ENCODE measurements around the gene ILDR2. TPM values are rescaled to one million over a fixed set of nuclear protein-coding genes. Genes with fewer than 3 reads are reported as not detected.

ILDR2 gene
- total RNA-seq, 4 donors from 2014 or later, result 0.04 to 0.57 (median 0.21) TPM; not detected in 1

GRCh38 chr1:166972193-166972592, 3.1 kb downstream of the ILDR2 start:
- H3K27me3 ChIP-seq, result peaks cover 0 to 83% (median 3%) of the 10 kb centered on the region in 4 donors
- no peak for TF ChIP-seq CTCF (IDR thresholded peaks at IDR 0.05)
- TF ChIP-seq POLR2A (IDR thresholded peaks at IDR 0.05), result no peak
- no peak overlapping the region for H3K4me3 ChIP-seq
- H3K36me3 ChIP-seq, result no peaks in the 10 kb centered on the region
- H3K27ac ChIP-seq, result no peak overlapping the region
- no peak for DNase-seq
- peaks cover 8 to 19% (median 8%) of the 10 kb centered on the region in 3 donors for H3K4me1 ChIP-seq
- intact Hi-C loops (cut with DNase I), result no loop called here
- whole genome bisulfite sequencing, 2 donors, result 24 to 64% methylated on average over 3 of the region's 3 CpGs
- no peaks in the 10 kb centered on the region for H3K9me3 ChIP-seq

GRCh38 chr1:166971252-166971651, 4.1 kb downstream of the ILDR2 start:
- no peaks in the 10 kb centered on the region for H3K36me3 ChIP-seq
- no peak overlapping the region for H3K4me3 ChIP-seq
- no peak for DNase-seq
- intact Hi-C loops (cut with DNase I), result no loop called here
- peaks cover 8 to 18% (median 8%) of the 10 kb centered on the region in 3 donors for H3K4me1 ChIP-seq
- TF ChIP-seq POLR2A (IDR thresholded peaks at IDR 0.05) (no peak), CTCF (IDR thresholded peaks at IDR 0.05) (no peak)
- H3K27me3 ChIP-seq, result peaks cover 0 to 85% (median 3%) of the 10 kb centered on the region in 4 donors
- no peak overlapping the region for H3K27ac ChIP-seq
- 74 to 78% methylated on average over 3 of the region's 3 CpGs for WGBS, 2 donors
- H3K9me3 ChIP-seq, result no peaks in the 10 kb centered on the region

- H3K4me3 ChIP-seq, result no peak overlapping the region
- H3K9me3 ChIP-seq, result no peaks in the 10 kb centered on the region
- H3K36me3 ChIP-seq, result no peaks in the 10 kb centered on the region
- peaks cover 0 to 67% (median under 1%) of the 10 kb centered on the region in 4 donors for H3K27me3 ChIP-seq
- TF ChIP-seq POLR2A (IDR thresholded peaks at IDR 0.05) (no peak), CTCF (IDR thresholded peaks at IDR 0.05) (no peak)
- WGBS, 2 donors, result 74 to 80% methylated on average over 5 of the region's 5 CpGs
- H3K27ac ChIP-seq, result no peak overlapping the region
- DNase-seq, result no peak
- peaks cover 0 to 2% (median under 1%) of the 10 kb centered on the region in 3 donors for H3K4me1 ChIP-seq
- intact Hi-C loops (cut with DNase I), result no loop called here
Observed at GRCh38 chr1:166969074-166969677, 6.2 kb downstream of the ILDR2 start.

GRCh38 chr1:166960858-166961474, 14.4 kb downstream of the ILDR2 start:
- Histone ChIP-seq H3K9me3 (no peaks in the 10 kb centered on the region), H3K36me3 (no peaks in the 10 kb centered on the region), H3K27ac (no peak overlapping the region), H3K4me3 (no peak overlapping the region), H3K4me1 (no peaks in the 10 kb centered on the region), H3K27me3 (peaks cover 0 to 4% (median 0%) of the 10 kb centered on the region in 4 donors)
- WGBS, 2 donors, result 92 to 96% methylated on average over 1 of the region's 1 CpG
- no peak for DNase-seq
- intact Hi-C loops (cut with DNase I), result no loop called here
- TF ChIP-seq CTCF (IDR thresholded peaks at IDR 0.05) (no peak), POLR2A (IDR thresholded peaks at IDR 0.05) (no peak)

GRCh38 chr1:166956872-166957271, 18.5 kb downstream of the ILDR2 start:
- Histone ChIP-seq H3K4me3 (no peak overlapping the region), H3K36me3 (no peaks in the 10 kb centered on the region), H3K27ac (no peak overlapping the region), H3K27me3 (no peaks in the 10 kb centered on the region), H3K9me3 (no peaks in the 10 kb centered on the region), H3K4me1 (peaks cover 0 to 7% (median 0%) of the 10 kb centered on the region in 3 donors)
- intact Hi-C loops (cut with DNase I), result no loop called here
- DNase-seq, result no peak
- whole genome bisulfite sequencing, 2 donors, result 81 to 97% methylated on average over 2 of the region's 2 CpGs
- no peak for TF ChIP-seq CTCF (IDR thresholded peaks at IDR 0.05)
- TF ChIP-seq POLR2A (IDR thresholded peaks at IDR 0.05), result no peak

Data from esophagus squamous epithelium (tissue), 5 donors.